ENCODE measurements around the gene ST3GAL3.

The ST3GAL3 gene

GRCh38 chr1:43925846-43926245 lies 218.5 kb downstream of the ST3GAL3 start:
- DNase-seq, result no peak

- DNase-seq, result peak; percentile 35
These were observed 223.0 kb downstream of the ST3GAL3 start for GRCh38 chr1:43930168-43930948.

DNA sequence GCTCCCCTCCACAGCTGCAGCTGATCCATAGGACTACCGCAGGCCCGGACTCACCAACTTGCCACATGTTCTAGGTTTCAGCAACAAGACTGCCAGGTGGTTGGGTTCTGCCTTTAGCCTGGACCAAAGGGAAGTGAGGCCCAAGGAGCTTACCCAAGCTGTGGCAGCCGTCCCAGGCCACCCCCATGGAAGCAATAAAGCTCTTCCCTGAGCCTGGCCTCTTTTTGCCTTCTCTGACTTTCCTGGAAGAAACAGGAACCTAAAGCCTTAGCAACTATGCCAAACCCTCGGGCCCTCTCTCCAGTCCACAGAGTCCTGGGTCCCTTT lies 223.6 kb downstream of the ST3GAL3 start:
- no peak for DNase-seq

DNA sequence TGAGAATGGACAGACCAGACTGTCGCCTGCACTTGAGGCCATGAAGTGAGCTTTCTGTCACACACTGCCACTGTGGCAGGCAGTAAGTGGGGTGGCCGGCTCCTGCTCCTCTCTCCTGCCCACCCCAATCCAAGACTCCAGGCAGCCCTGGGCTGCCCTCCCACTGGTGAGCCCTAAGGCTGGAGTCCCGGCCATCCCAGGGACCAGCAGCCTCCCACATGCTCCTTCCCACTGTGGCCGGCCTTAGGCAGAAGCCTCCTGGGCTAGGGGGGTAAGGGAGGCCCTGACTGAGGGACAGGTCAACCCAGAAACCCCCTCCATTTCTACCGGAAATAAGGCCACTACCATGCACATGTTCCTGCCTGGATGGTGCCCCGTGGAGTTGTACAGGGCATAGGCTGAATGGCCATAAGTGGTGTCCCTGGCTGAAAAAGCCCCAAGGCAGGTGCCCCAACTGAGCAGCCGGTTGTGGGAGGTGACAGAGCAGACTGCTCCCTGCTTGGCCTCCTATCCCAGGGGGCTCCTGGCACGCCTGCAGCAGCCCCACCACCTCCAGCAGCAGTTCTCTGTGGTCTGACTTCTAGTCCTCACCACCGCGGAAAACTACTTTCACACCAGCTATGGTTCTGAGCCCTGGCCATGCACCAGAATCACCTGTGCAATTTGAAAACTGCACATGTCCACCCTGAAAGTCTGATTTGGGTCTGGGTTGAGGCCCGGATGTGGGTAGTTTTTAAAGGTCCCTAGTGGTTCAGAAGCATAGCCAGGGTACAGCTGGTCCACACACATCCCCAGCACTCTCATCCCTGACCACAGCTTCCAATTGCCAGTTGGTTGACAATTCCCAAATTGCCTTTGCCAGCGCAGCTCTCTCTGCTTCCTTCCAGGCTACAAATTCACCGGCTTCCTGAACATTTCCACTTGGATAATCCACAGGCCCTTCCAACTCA lies 224.7 kb downstream of the ST3GAL3 start:
- DNase-seq, result no peak

DNA sequence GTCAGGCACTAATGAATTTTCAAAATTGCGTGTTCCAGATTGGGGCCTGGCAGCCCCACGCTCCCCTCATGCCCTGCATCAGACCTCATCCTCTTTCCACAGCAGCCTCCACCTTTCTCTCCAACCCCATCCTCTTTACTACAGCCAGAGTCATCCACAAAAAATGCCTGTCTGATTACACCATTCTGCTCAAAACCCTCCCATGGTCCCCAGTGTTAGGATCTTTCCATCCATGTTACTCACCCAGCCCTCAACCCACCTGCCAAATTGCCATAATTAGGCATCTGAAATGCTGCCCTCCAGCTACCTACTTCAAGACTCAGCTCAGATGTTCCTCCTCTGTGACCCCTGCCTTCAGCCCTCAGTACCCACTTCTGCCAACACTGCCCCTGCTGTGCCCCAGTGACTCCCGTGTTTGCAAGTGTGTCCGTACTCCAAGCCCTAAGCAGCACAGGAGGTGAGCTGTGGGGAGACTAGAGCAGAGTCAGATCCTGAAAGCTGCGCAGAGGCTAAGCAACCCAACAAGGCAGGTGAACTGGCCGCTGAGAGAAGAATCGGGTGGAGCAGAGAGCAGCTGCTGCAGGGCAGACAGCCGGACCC lies 225.6 kb downstream of the ST3GAL3 start:
- no peak for DNase-seq

DNA sequence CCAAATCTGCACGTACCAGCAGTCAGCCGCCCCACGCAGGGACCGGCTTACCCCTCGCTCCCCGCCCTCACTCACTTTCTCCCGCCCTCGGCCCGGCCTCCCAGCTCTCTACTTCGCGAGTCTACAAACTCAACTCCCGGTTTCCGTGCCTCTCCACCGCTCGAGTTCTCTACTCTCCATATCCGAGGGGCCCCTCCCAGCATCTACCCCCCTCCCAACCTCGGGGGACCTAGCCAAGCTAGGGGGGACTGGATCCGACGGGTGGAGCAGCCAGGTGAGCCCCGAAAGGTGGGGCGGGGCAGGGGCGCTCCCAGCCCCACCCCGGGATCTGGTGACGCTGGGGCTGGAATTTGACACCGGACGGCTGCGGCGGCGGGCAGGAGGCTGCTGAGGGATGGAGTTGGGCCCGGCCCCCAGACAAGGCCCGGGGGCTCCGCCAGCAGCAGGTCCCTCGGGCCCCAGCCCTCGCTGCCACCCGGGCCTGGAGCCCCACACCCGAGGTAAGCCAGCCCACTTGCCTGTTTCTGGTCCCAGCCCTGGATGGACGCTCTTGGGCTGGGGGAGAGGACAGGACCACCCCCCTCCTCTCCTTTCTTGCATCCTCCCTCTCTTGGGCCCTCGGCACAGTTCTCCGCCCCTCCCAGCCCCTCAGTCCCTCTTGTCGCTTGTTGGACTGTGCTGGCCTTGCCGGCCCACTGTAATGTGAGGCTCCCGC lies 226.2 kb downstream of the ST3GAL3 start, which contains the start of gene ARTN:
Gene ARTN (plus strand): TSS at position 416 of the 715 bp plus-strand sequence. CDS start 1,856 bp downstream, outside the sequence.
- no peak for DNase-seq

GRCh38 chr1:43934101-43934985 lies 227.0 kb downstream of the ST3GAL3 start:
- DNase-seq, result peak; percentile 89

DNA sequence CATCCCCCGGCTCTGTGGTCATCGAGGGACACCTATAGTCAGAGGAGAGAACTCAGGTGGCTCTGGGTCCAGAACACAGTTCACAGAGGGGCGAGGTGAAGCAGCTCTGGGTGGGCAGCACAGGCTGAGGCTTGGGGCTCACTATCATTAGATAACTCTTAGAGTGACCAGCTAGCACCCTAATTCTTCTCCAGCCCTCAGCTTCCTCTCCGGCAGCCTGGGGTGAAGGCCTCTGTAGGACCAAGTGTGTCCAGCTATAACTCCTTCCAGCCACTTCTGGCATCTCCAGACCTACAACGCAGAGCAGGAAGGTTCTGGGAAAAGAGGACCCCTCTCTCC lies 227.6 kb downstream of the ST3GAL3 start:
- no peak for DNase-seq

DNA sequence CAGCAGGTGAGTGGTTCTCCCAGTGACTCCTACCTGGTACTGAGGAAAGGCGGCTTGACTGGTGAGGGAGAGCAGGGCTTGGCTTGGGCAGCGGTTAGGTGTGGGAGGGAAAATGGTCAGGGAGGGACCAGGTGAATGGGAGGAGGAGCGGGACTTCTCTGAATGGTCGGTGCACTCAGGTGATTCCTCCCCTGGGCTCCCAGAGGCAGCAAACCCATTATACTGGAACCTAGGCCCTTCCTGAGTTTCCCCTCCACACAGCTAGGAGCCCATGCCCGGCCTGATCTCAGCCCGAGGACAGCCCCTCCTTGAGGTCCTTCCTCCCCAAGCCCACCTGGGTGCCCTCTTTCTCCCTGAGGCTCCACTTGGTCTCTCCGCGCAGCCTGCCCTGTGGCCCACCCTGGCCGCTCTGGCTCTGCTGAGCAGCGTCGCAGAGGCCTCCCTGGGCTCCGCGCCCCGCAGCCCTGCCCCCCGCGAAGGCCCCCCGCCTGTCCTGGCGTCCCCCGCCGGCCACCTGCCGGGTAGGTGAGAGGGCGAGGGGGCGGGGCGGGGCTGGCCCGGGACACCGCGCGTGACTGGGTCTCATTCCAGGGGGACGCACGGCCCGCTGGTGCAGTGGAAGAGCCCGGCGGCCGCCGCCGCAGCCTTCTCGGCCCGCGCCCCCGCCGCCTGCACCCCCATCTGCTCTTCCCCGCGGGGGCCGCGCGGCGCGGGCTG lies 228.5 kb downstream of the ST3GAL3 start:
- no peak for DNase-seq

GRCh38 chr1:43936431-43937151 lies 229.3 kb downstream of the ST3GAL3 start:
- DNase-seq, result no peak

DNA sequence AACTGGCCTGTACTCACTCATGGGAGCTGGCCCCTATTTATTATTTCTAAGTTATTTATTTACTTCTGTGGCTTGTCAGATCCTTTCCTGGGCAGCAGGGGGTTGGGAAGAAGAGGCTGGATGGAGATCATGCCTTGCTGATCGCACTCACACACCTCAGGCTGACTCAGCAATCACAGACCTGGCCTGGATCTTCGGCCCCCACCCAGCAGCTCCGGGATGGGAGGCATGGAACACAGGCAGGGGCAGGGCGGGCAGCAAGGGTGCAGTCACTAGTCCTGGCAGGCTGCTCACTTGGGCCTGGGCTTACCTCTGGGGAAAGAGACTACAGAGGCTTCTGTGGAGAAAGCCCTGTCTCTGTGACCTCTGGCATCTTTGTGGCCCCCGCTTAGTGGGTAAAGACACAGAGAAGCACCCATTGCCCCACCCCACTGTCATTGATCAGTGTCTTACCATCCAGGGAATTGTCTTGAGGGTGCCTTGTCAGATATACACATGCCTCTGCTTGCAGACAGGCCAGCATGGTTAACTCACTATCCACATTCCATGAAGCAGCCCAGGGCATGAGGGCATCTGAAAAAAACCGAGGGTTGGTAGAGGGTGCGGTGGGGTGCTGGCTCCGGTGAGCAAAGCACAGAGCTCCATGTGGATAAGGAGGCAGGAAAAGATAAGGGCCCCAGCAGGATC lies 230.0 kb downstream of the ST3GAL3 start:
- no peak for DNase-seq

DNA sequence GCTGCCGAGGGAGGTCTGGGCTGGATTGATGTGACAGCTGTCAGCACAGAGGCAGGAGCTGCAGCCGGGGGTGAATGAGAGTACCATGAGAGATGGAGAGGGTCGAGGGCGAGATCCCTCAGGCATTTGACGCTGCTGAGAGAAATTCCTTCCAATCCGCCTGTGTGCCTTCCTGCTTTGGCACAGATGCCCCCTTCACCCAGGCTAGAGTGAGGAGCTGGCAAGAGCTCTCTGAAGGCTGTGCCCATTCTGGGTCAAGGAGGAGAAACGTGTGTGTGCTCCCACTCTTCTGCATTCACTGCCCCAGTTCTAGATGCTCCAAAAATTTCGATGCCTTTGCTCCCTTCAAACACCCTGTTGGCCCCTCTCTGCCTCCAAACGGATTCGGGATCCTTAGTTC lies 231.0 kb downstream of the ST3GAL3 start:
- no peak for DNase-seq

GRCh38 chr1:43938892-43939587 lies 231.7 kb downstream of the ST3GAL3 start:
- DNase-seq, result no peak

DNA sequence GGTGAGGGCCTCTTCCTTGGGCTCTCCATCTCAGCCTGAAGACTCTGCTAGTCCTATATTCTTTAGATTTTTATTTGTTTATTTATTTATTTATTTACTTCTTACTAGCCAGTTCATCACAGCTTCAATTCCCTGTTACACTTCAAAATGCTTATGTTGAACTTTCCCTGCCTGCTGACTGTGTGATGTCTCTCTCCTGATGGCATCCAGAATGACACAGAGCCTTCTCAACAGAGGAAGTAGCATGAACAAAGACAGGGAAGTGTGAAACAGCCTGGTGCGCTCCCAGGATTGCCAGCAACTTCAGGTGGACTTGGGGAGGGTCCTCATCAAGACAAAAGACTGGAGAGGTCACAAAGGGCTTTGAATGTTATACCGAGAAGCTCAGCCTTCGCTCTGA lies 235.1 kb downstream of the ST3GAL3 start:
- no peak for DNase-seq

- no peak for DNase-seq
These were observed 237.5 kb downstream of the ST3GAL3 start for GRCh38 chr1:43944860-43945259.

- DNase-seq, result no peak
These were observed 238.4 kb downstream of the ST3GAL3 start for GRCh38 chr1:43945674-43946235.

DNA sequence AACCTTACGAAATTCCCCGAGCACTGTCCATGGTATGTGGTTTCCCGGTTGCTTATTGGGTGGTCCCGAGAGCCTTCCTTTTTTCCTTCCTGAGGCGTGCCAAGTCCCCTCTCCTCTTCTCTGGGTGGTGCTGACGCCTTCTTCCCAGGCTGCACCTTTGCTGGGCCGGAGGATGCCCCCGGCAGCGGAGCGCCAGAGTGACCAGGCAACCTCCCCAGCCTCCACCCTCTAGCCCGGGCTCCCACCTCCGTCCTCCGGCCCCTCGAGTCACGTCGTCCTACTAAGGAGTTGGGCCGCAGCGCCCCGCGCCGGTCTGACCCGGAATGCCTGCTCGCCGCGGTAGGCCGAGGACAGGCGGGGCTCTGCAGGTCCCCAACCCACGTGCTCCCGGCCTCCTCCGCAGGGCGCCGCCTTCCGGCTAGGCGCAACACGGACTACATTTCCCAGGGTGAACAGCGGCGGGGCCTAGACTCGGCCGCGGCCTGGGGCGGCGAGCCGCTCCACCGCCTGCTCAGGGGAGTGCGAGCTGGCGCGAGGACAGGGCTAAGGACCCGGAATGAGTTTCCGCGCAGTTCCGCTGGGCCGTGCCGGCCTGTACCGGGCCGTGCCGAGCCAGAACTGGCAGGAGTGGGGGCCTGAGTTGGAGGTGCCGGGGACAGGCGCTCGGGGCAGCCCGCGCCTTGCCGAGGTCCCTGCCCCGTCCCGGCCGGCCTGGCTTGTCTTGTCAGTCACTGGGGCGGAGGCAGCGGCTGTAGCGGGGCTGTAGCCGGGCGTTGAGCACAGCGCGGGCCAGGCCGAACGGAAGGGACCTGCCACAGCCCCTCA lies 239.1 kb downstream of the ST3GAL3 start, which contains the start of gene IPO13:
Gene IPO13 (plus strand): TSS at position 715 of the 825 bp plus-strand sequence. CDS start 651 bp downstream, outside the sequence.
- peak; percentile 98 for DNase-seq

All from OCI-M1 (cell line).